ENCODE results near the gene NCEH1.

- no peak for TF ChIP-seq CTCF (IDR thresholded peaks at IDR 0.05 in 8 of 11, conservative IDR thresholded peaks at IDR 0.05 in 3 of 11)
- no peak for TF ChIP-seq POLR2A (IDR thresholded peaks at IDR 0.05)
- no peak for TF ChIP-seq POLR2AphosphoS5 (IDR thresholded peaks at IDR 0.05)
These were observed 112.0 kb downstream of the NCEH1 start for GRCh38 chr3:172598904-172599303.

All from spleen (tissue), 7 donors.